Measurements from ENCODE around the gene MXD4. TPM values are rescaled to one million over a fixed set of nuclear protein-coding genes. Genes with fewer than 3 reads are reported as not detected.

The MXD4 gene
- polyA plus RNA-seq, 1 donor (not counting 4 experiments of a cell fraction or from before 2014, with no cell fraction given), result 26.0 TPM

GRCh38 chr4:2291705-2292645 is 30.1 kb upstream of the MXD4 start:
- no peak for TF ChIP-seq EZH2 (IDR thresholded peaks at IDR 0.05; ENCODE audit: low read length)
- no peak overlapping the region for H3K27ac ChIP-seq (ENCODE audit: control insufficient read depth, insufficient read depth, low read length)
- no peak overlapping the region for H2AFZ ChIP-seq (ENCODE audit: control insufficient read depth, low read length)
- no peak for DNase-seq (ENCODE audit: low read depth, low spot score)
- H3K9me1 ChIP-seq (ENCODE audit: control insufficient read depth, extremely low read depth, insufficient read depth, low read length), result no peaks in the 10 kb centered on the region
- H3K9me3 ChIP-seq (ENCODE audit: control insufficient read depth, low read depth, low read length), result no peaks in the 10 kb centered on the region
- no peak for FAIRE-seq
- H3K9ac ChIP-seq (ENCODE audit: control insufficient read depth, extremely low read depth, insufficient read depth, low read length), result no peak overlapping the region
- H3K79me2 ChIP-seq (ENCODE audit: control insufficient read depth, insufficient read depth, low read length), result no peaks in the 10 kb centered on the region
- dilution Hi-C loops (cut with MboI; ENCODE audit: extremely low pct_ligation_motif_present, low sequenced_read_pairs), result no loop called here
- H3K4me3 ChIP-seq (ENCODE audit: control insufficient read depth in 2 of 3, extremely low read depth in 1 of 3, insufficient read depth in 2 of 3, low read depth in 1 of 3, low read length in 3 of 3), result no peak overlapping the region
- H4K20me1 ChIP-seq (ENCODE audit: control insufficient read depth, extremely low read depth, insufficient read depth, low read length), result no peaks in the 10 kb centered on the region
- H3K4me2 ChIP-seq (ENCODE audit: control insufficient read depth, extremely low read depth, insufficient read depth, low read depth, low read length), result no peak overlapping the region
- no peaks in the 10 kb centered on the region for H3K4me1 ChIP-seq (ENCODE audit: control insufficient read depth, extremely low read depth, insufficient read depth, low read length)
- peaks cover 9% of the 10 kb centered on the region for H3K27me3 ChIP-seq (ENCODE audit: control insufficient read depth, extremely low read depth, insufficient read depth, low read length)
- no peaks in the 10 kb centered on the region for H3K36me3 ChIP-seq (ENCODE audit: control insufficient read depth in 2 of 2, extremely low read depth in 1 of 2, insufficient read depth in 2 of 2, low read length in 2 of 2)

- TF ChIP-seq CTCF (optimal IDR thresholded peaks at IDR 0.05 in 1 of 3, IDR thresholded peaks at IDR 0.05 in 1 of 3, conservative IDR thresholded peaks at IDR 0.05 in 1 of 3; ENCODE audit: extremely low read depth in 1 of 3, insufficient read depth in 2 of 3, low read length in 3 of 3) (no peak), EZH2 (IDR thresholded peaks at IDR 0.05; ENCODE audit: low read length) (no peak)
- Histone ChIP-seq H3K79me2 (ENCODE audit: control insufficient read depth, insufficient read depth, low read length) (no peaks in the 10 kb centered on the region), H3K9ac (ENCODE audit: control insufficient read depth, extremely low read depth, insufficient read depth, low read length) (no peak overlapping the region), H3K9me3 (ENCODE audit: control insufficient read depth, low read depth, low read length) (no peaks in the 10 kb centered on the region), H3K9me1 (ENCODE audit: control insufficient read depth, extremely low read depth, insufficient read depth, low read length) (no peaks in the 10 kb centered on the region), H4K20me1 (ENCODE audit: control insufficient read depth, extremely low read depth, insufficient read depth, low read length) (no peaks in the 10 kb centered on the region), H3K4me3 (ENCODE audit: control insufficient read depth in 2 of 3, extremely low read depth in 1 of 3, insufficient read depth in 2 of 3, low read depth in 1 of 3, low read length in 3 of 3) (no peak overlapping the region), H3K27ac (ENCODE audit: control insufficient read depth, insufficient read depth, low read length) (no peak overlapping the region), H3K4me2 (ENCODE audit: control insufficient read depth, extremely low read depth, insufficient read depth, low read depth, low read length) (no peak overlapping the region), H3K4me1 (ENCODE audit: control insufficient read depth, extremely low read depth, insufficient read depth, low read length) (no peaks in the 10 kb centered on the region), H2AFZ (ENCODE audit: control insufficient read depth, low read length) (no peak overlapping the region), H3K36me3 (ENCODE audit: control insufficient read depth in 2 of 2, extremely low read depth in 1 of 2, insufficient read depth in 2 of 2, low read length in 2 of 2) (no peaks in the 10 kb centered on the region), H3K27me3 (ENCODE audit: control insufficient read depth, extremely low read depth, insufficient read depth, low read length) (peaks cover 9% of the 10 kb centered on the region)
- DNase-seq (ENCODE audit: low read depth, low spot score) (no peak), FAIRE-seq (no peak)
- dilution Hi-C loops (cut with MboI; ENCODE audit: extremely low pct_ligation_motif_present, low sequenced_read_pairs), result no loop called here
Measured at GRCh38 chr4:2290974-2291704, 29.2 kb upstream of the MXD4 start.

Data from keratinocyte (primary cell).